CD4-positive, alpha-beta T cell (primary cell): ENCODE results near the gene NME2. TPM values are rescaled to one million over a fixed set of nuclear protein-coding genes. Genes with fewer than 3 reads are reported as not detected.
A peak's percentile ranks its signal among the peaks of the same experiment; 100 is the strongest.
"Not testable (repeated sequence)": the region's sequence is repeated elsewhere in the genome, so short reads cannot be mapped to it uniquely, and the experiment has no call there.

Experiments
- ATAC-seq: fragments of 200-7000 bp; cut with Tn5 transposase; one replicate; pipeline ENCODE4 v1.10.0; 2022; ENCODE audit warnings: mild to moderate bottlenecking; ENCODE audit not compliant: poor library complexity
- CTCF ChIA-PET: fragments of 350-600 bp; sonication (Branson Sonifier 250); formaldehyde crosslinking; loops from one replicate; lab custom pipeline; 2021; ENCODE audit warnings: antibody characterized with exemption, inconsistent platforms; lab: Charles Lee
- POLR2A ChIA-PET: fragments of 350-600 bp; sonication (Branson Sonifier 250); formaldehyde crosslinking; loops from one replicate; lab custom pipeline; 2021; ENCODE audit warnings: antibody characterized with exemption, inconsistent platforms; lab: Charles Lee
- DNase-seq, 14 experiments: peaks; one replicate each; pipeline ENCODE4 v3.0.0-alpha.2; 2013 to 2020; ENCODE audit warnings: mixed read lengths in 2 of 14
- H3K27ac ChIP-seq, 2 donors: one replicate each; pipeline versions ENCODE4 v1.5.1 to v1.7.0; 2013; ENCODE audit warnings: low read length in 2 of 2, low read depth in 1 of 2, mild to moderate bottlenecking in 1 of 2
- H3K27me3 ChIP-seq, 2 experiments: 1 replicate in 1 of 2; 2 replicates in 1 of 2; pipeline versions ENCODE4 v1.6.1 to v1.7.0; 2013; ENCODE audit warnings: low read length in 2 of 2, control low read depth in 1 of 2, mild to moderate bottlenecking in 1 of 2, moderate library complexity in 1 of 2; ENCODE audit not compliant: insufficient read depth in 2 of 2, control insufficient read depth in 1 of 2
- H3K36me3 ChIP-seq: one replicate; pipeline ENCODE4 v1.6.1; 2013; ENCODE audit warnings: low read length, control low read depth; ENCODE audit not compliant: insufficient read depth
- H3K4me1 ChIP-seq: one replicate; pipeline ENCODE4 v1.6.1; 2013; ENCODE audit warnings: low read length, control low read depth; ENCODE audit not compliant: insufficient read depth
- H3K4me3 ChIP-seq: one replicate; pipeline ENCODE4 v1.5.1; 2013; ENCODE audit warnings: mild to moderate bottlenecking, low read length, moderate library complexity
- H3K9me3 ChIP-seq, 2 experiments: 1 replicate in 1 of 2; 2 replicates in 1 of 2; pipeline versions ENCODE4 v1.6.1 to v1.7.0; 2013; ENCODE audit warnings: low read length in 2 of 2, mild to moderate bottlenecking in 2 of 2, control low read depth in 1 of 2, moderate library complexity in 1 of 2; ENCODE audit not compliant: control insufficient read depth in 1 of 2, insufficient read depth in 1 of 2
- H3K27ac Mint-ChIP-seq: one replicate; pipeline ENCODE4 v1.8.0; 2020; ENCODE audit warnings: mixed read lengths
- H3K27me3 Mint-ChIP-seq: one replicate; pipeline ENCODE4 v1.8.0; 2021; ENCODE audit warnings: mixed read lengths
- H3K36me3 Mint-ChIP-seq: one replicate; pipeline ENCODE4 v1.8.0; 2021; ENCODE audit warnings: low read depth, mixed read lengths
- H3K4me1 Mint-ChIP-seq: one replicate; pipeline ENCODE4 v1.8.0; 2021; ENCODE audit warnings: low read depth, mixed read lengths
- H3K4me3 Mint-ChIP-seq: one replicate; pipeline ENCODE4 v1.8.0; 2020; ENCODE audit warnings: mild to moderate bottlenecking, mixed read lengths
- H3K9me3 Mint-ChIP-seq: one replicate; pipeline ENCODE4 v1.8.0; 2020; ENCODE audit warnings: mixed read lengths
- CTCF ChIP-seq: fragments of 200-600 bp; IDR thresholded peaks from one replicate; pipeline ENCODE4 v1.8.0; 2022; ENCODE audit warnings: antibody characterized with exemption, mild to moderate bottlenecking
- intact Hi-C, 2 experiments: fragments of 100-400 bp; cut with DNase I in 1 of 2; cut with micrococcal nuclease in 1 of 2; formaldehyde crosslinking; loops; one replicate each; pipeline versions ENCODE4 v1.15.1 to v1.9.0; 2023 to 2025; cut with DNase I, micrococcal nuclease
- total RNA-seq, 174 experiments: library from RNA in 2 of 174; stranded (reverse) in 2 of 174; gene quantifications; one replicate each; pipeline ENCODE4 v1.2.3 and lab custom pipeline; 2021 to 2026

NME2 gene
- total RNA-seq, 2 experiments from 2014 or later = 135 to 138 TPM

- H3K4me1 Mint-ChIP-seq = peaks cover 54% of the 10 kb centered on the region
- Histone ChIP-seq H3K9me3 (no peaks in the 10 kb centered on the region), H3K4me1 (peaks cover 43% of the 10 kb centered on the region), H3K4me3 (peak within 1 kb of the TSS; percentile 96), H3K27me3 (no peaks in the 10 kb centered on the region), H3K36me3 (no peaks in the 10 kb centered on the region), H3K27ac (peak within 1 kb of the TSS; percentile 92)
- no peak for TF ChIP-seq CTCF
- DNase-seq (peak; percentile 77 to 98 (median 86)), ATAC-seq (peak; percentile 82)
- H3K4me3 Mint-ChIP-seq = peak within 1 kb of the TSS; percentile 97
- H3K27me3 Mint-ChIP-seq = no peaks in the 10 kb centered on the region
- peak within 1 kb of the TSS; percentile 94 for H3K27ac Mint-ChIP-seq
- intact Hi-C loops = loop anchor here (1.0 to 5.0 kb wide), 4 partner anchors 32 to 269 kb away; partner anchors contain the start of genes NME1 (in 2 of the 2), MBTD1 (in 1 of the 2) and UTP18 (in 1 of the 2)
- no peaks in the 10 kb centered on the region for H3K9me3 Mint-ChIP-seq
- ChIA-PET POLR2A (interaction anchor here (0.6 to 4.1 kb wide), 19 partner anchors 17 to 402 kb away, joined by 3 to 40 read pairs (median 4); partner anchors contain the start of genes LUC7L3, NME1, NME2 and TOB1), CTCF (interaction anchor here (0.6 to 6.0 kb wide), 3 partner anchors 32 to 164 kb away, joined by 3 to 43 read pairs (median 7); partner anchors contain the start of gene NME1)
- peaks cover 5% of the 10 kb centered on the region for H3K36me3 Mint-ChIP-seq
Observed at GRCh38 chr17:51120739-51121619, 45.2 kb upstream of the NME2 start, which contains the start of gene SPAG9. SPAG9 (minus strand) TSS chr17:51120868; CDS start chr17:51120656, 212 bp downstream.

GRCh38 chr17:51121620-51122472 is 44.4 kb upstream of the NME2 start:
- ATAC-seq = peak; percentile 1
- ChIA-PET CTCF (interaction anchor here (1.1 to 6.0 kb wide), 2 partner anchors 31 to 165 kb away, joined by 3 to 43 read pairs; partner anchors contain the start of gene NME1), POLR2A (interaction anchor here (1.1 to 4.1 kb wide), 8 partner anchors 18 to 403 kb away, joined by 3 to 40 read pairs (median 8); partner anchors contain the start of genes LUC7L3, NME1, NME2 and TOB1)
- peak; percentile 9 to 89 (median 47) for DNase-seq
- H3K9me3 Mint-ChIP-seq = no peaks in the 10 kb centered on the region
- Histone ChIP-seq H3K27me3 (no peaks in the 10 kb centered on the region), H3K9me3 (no peaks in the 10 kb centered on the region), H3K4me1 (peaks cover 34% of the 10 kb centered on the region), H3K4me3 (peak overlapping the region; percentile 58), H3K27ac (peak overlapping the region; percentile 89 to 90), H3K36me3 (no peaks in the 10 kb centered on the region)
- peak overlapping the region; percentile 97 for H3K4me3 Mint-ChIP-seq
- peaks cover 45% of the 10 kb centered on the region for H3K4me1 Mint-ChIP-seq
- peak overlapping the region; percentile 94 for H3K27ac Mint-ChIP-seq
- no peaks in the 10 kb centered on the region for H3K27me3 Mint-ChIP-seq
- intact Hi-C loops = loop anchor here (1.0 to 5.0 kb wide), 4 partner anchors 31 to 270 kb away; partner anchors contain the start of genes NME1 (in 2 of the 2), MBTD1 (in 1 of the 2) and UTP18 (in 1 of the 2)
- TF ChIP-seq CTCF = no peak
- peaks cover 5% of the 10 kb centered on the region for H3K36me3 Mint-ChIP-seq

- H3K27ac Mint-ChIP-seq = peak overlapping the region; percentile 94
- ChIA-PET CTCF (interaction anchor here (1.5 to 6.0 kb wide), 2 partner anchors 30 to 122 kb away, joined by 3 to 43 read pairs; partner anchors contain the start of gene NME1), POLR2A (interaction anchor here (1.4 to 4.1 kb wide), 3 partner anchors 17 to 256 kb away, joined by 4 to 32 read pairs (median 4); partner anchors contain the start of genes NME1 and TOB1)
- H3K9me3 ChIP-seq, ATAC-seq, H3K27ac ChIP-seq, H3K27me3 Mint-ChIP-seq, H3K9me3 Mint-ChIP-seq, H3K4me3 ChIP-seq, H3K36me3 Mint-ChIP-seq, H3K27me3 ChIP-seq, H3K36me3 ChIP-seq: not testable (repeated sequence)
- intact Hi-C loops = loop anchor here in 1 of 2 experiments (5.0 kb wide), 2 partner anchors 140 to 270 kb away; partner anchors contain the start of genes MBTD1 and UTP18
- H3K4me1 Mint-ChIP-seq = peaks cover 39% of the 10 kb centered on the region
- peak overlapping the region; percentile 77 for H3K4me3 Mint-ChIP-seq
- peak in 1 of 14 experiments; percentile 9 for DNase-seq
- H3K4me1 ChIP-seq = peaks cover 29% of the 10 kb centered on the region
Observed at GRCh38 chr17:51122473-51123115, 43.6 kb upstream of the NME2 start.
